ENCODE measurements around the gene DGKK.

The DGKK gene

GRCh38 chrX:50450324-50450723 lies 20.3 kb downstream of the DGKK start:
- H3K4me3 Mint-ChIP-seq, result no peak overlapping the region
- H3K4me1 Mint-ChIP-seq, result no peaks in the 10 kb centered on the region
- H3K27ac Mint-ChIP-seq, result no peak overlapping the region
- no peak for DNase-seq
- no peaks in the 10 kb centered on the region for H3K9me3 Mint-ChIP-seq
- no peak for ATAC-seq
- no peaks in the 10 kb centered on the region for H3K27me3 Mint-ChIP-seq

DNA sequence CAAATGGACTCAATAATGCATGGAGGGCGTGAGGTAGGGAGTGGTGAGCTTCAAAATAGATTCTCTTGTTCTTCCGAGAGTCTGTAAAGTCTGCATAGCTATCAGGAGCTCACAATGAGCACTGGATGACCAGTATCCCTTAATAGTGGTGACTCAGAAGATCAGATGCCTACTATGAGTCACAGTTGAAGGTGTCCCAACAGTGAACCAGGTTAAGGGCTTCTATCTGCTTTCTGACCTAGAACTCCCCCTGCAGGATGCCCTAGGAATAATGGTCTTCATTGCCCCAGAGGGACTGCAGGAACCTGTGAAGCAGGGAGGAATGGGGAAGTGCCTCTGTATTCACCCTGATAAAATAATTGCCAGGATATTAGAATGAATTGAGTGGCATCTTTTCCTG lies 22.1 kb downstream of the DGKK start:
- DNase-seq (no peak), ATAC-seq (peak; percentile 66)
- Mint-ChIP-seq H3K9me3 (no peaks in the 10 kb centered on the region), H3K27ac (no peak overlapping the region), H3K27me3 (no peaks in the 10 kb centered on the region), H3K4me3 (no peak overlapping the region), H3K4me1 (no peaks in the 10 kb centered on the region)

DNA sequence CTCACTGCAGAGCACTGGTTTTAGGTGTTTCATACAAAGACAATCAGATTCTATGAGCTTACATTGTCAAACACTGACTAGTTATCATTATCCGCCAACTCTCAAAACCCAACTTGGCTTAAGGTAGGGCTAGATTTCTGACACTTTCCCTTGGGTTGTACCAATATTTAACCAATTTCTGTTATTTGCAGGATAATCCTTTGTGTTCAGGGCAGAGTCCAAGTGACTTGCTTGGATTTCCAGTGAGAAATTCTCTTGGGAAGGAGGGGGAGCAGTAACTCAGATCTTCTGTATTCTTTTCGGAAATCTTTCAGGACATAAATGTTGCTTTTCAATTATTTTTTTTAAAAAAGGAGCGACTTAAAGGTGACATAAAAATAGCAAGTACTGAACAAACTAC lies 23.1 kb downstream of the DGKK start:
- Mint-ChIP-seq H3K27me3 (no peaks in the 10 kb centered on the region), H3K27ac (no peak overlapping the region), H3K4me3 (no peak overlapping the region), H3K4me1 (no peaks in the 10 kb centered on the region), H3K9me3 (no peaks in the 10 kb centered on the region)
- no peak for DNase-seq
- ATAC-seq, result no peak

GRCh38 chrX:50442426-50443116 lies 28.1 kb downstream of the DGKK start:
- Mint-ChIP-seq H3K27ac (no peak overlapping the region), H3K9me3 (no peaks in the 10 kb centered on the region), H3K27me3 (no peaks in the 10 kb centered on the region), H3K4me1 (no peaks in the 10 kb centered on the region), H3K4me3 (no peak overlapping the region)
- DNase-seq (no peak), ATAC-seq (no peak)

DNA sequence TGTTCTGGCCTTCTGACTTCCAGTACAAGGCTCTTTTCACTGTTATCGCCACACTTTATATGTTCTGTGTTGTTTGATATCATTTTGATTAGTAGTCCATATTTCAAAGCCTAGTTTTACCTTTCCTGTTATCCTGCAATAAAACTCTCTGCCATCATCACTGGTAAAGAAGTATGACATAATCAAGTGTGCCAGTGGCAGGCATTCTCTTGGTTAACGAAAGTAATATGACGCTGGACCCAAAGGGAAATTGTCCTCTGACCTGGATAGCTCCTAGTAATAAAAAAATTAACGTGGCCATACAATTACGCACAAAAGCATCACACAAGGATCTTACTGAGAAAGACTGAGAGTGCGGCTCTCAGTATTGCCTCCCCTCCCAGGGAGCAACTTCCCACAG lies 33.8 kb downstream of the DGKK start:
- Mint-ChIP-seq H3K27me3 (no peaks in the 10 kb centered on the region), H3K4me1 (no peaks in the 10 kb centered on the region), H3K4me3 (no peak overlapping the region), H3K9me3 (no peaks in the 10 kb centered on the region), H3K27ac (no peak overlapping the region)
- DNase-seq, result no peak
- no peak for ATAC-seq

GRCh38 chrX:50432829-50433289 lies 37.8 kb downstream of the DGKK start:
- Mint-ChIP-seq H3K4me3 (no peak overlapping the region), H3K9me3 (no peaks in the 10 kb centered on the region), H3K27ac (no peak overlapping the region), H3K27me3 (no peaks in the 10 kb centered on the region), H3K4me1 (no peaks in the 10 kb centered on the region)
- no peak for DNase-seq
- no peak for ATAC-seq

GRCh38 chrX:50431623-50432022 lies 39.0 kb downstream of the DGKK start:
- no peak for DNase-seq
- Mint-ChIP-seq H3K9me3 (no peaks in the 10 kb centered on the region), H3K27me3 (no peaks in the 10 kb centered on the region), H3K27ac (no peak overlapping the region), H3K4me3 (no peak overlapping the region), H3K4me1 (no peaks in the 10 kb centered on the region)
- no peak for ATAC-seq

- ATAC-seq (no peak), DNase-seq (no peak)
- Mint-ChIP-seq H3K4me1 (no peaks in the 10 kb centered on the region), H3K4me3 (no peak overlapping the region), H3K9me3 (no peaks in the 10 kb centered on the region), H3K27ac (peak overlapping the region in 1 of 2 donors; percentile 38), H3K27me3 (no peaks in the 10 kb centered on the region)
Measured at GRCh38 chrX:50430917-50431575, 39.6 kb downstream of the DGKK start.

- Mint-ChIP-seq H3K9me3 (no peaks in the 10 kb centered on the region), H3K27ac (no peak overlapping the region), H3K4me3 (no peak overlapping the region), H3K4me1 (no peaks in the 10 kb centered on the region), H3K27me3 (no peaks in the 10 kb centered on the region)
- DNase-seq, result no peak
- ATAC-seq, result no peak
Measured at GRCh38 chrX:50428174-50428573, 42.5 kb downstream of the DGKK start.

GRCh38 chrX:50407976-50408375 lies 62.6 kb downstream of the DGKK start:
- no peaks in the 10 kb centered on the region for H3K9me3 Mint-ChIP-seq
- ATAC-seq, result no peak
- H3K27me3 Mint-ChIP-seq, result peaks cover 6% of the 10 kb centered on the region

DNA sequence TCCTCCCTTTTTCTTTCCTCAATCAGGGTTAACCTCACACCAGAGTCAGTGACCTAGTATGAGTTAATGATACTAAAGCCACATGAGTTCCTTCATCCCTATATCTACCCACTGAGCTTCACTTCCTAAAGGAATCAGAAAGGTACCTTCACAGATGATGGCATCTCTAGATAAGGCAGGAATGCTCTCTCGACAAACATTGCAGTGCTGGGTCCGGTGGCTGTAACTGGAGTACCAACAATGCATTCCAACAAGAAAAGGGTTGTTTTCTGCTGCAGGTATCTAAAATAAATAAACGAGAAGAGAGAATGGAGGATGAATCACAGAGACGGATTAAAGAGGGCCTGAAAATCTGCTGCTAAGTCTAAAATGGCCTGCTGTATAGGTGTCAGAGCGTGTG lies 66.7 kb downstream of the DGKK start:
- DNase-seq (no peak), ATAC-seq (no peak)
- Mint-ChIP-seq H3K9me3 (no peaks in the 10 kb centered on the region), H3K27me3 (no peaks in the 10 kb centered on the region), H3K27ac (no peak overlapping the region), H3K4me1 (no peaks in the 10 kb centered on the region), H3K4me3 (no peak overlapping the region)

More at GRCh38 chrX:50407976-50408375, 62.6 kb downstream of the DGKK start:
- no peak for DNase-seq
- no peak overlapping the region for H3K27ac Mint-ChIP-seq
- H3K4me3 Mint-ChIP-seq, result no peak overlapping the region
- no peaks in the 10 kb centered on the region for H3K4me1 Mint-ChIP-seq

- H3K27ac Mint-ChIP-seq, result no peak overlapping the region
- no peaks in the 10 kb centered on the region for H3K4me1 Mint-ChIP-seq
- H3K9me3 Mint-ChIP-seq, result no peaks in the 10 kb centered on the region
- H3K4me3 Mint-ChIP-seq, result no peak overlapping the region
- no peaks in the 10 kb centered on the region for H3K27me3 Mint-ChIP-seq
- DNase-seq, result no peak
- no peak for ATAC-seq
Measured at GRCh38 chrX:50402886-50403285, 67.7 kb downstream of the DGKK start.

- H3K4me3 Mint-ChIP-seq, result no peak overlapping the region
- no peaks in the 10 kb centered on the region for H3K9me3 Mint-ChIP-seq
- peak overlapping the region in 1 of 2 donors; percentile 68 for H3K27ac Mint-ChIP-seq
Measured at GRCh38 chrX:50393902-50394301, 76.7 kb downstream of the DGKK start.

GRCh38 chrX:50386520-50386919 lies 84.1 kb downstream of the DGKK start:
- ATAC-seq (no peak), DNase-seq (no peak)
- no peak overlapping the region for H3K4me3 Mint-ChIP-seq
- H3K27ac Mint-ChIP-seq, result no peak overlapping the region
- H3K27me3 Mint-ChIP-seq, result no peaks in the 10 kb centered on the region
- no peaks in the 10 kb centered on the region for H3K4me1 Mint-ChIP-seq
- H3K9me3 Mint-ChIP-seq, result no peaks in the 10 kb centered on the region

More at GRCh38 chrX:50393902-50394301, 76.7 kb downstream of the DGKK start:
- ATAC-seq, result no peak
- H3K4me1 Mint-ChIP-seq, result no peaks in the 10 kb centered on the region
- DNase-seq, result no peak
- H3K27me3 Mint-ChIP-seq, result no peaks in the 10 kb centered on the region

GRCh38 chrX:50381729-50382415 lies 88.8 kb downstream of the DGKK start:
- ATAC-seq (no peak), DNase-seq (no peak)
- no peaks in the 10 kb centered on the region for H3K4me1 Mint-ChIP-seq
- H3K27me3 Mint-ChIP-seq, result no peaks in the 10 kb centered on the region
- no peaks in the 10 kb centered on the region for H3K9me3 Mint-ChIP-seq
- no peak overlapping the region for H3K4me3 Mint-ChIP-seq
- no peak overlapping the region for H3K27ac Mint-ChIP-seq
